K562 (cell line): ENCODE measurements around the gene SPI1. TPM values are rescaled to one million over a fixed set of nuclear protein-coding genes. Genes with fewer than 3 reads are reported as not detected.

Experiments
- ATF6 ChIP-seq: sonication (generic); formaldehyde crosslinking; IDR thresholded peaks from 2 replicates; pipeline ENCODE4 v1.4.0; 2020; ENCODE audit warnings: mild to moderate bottlenecking, missing genetic modification reagents
- GABPB1 ChIP-seq: sonication (generic); formaldehyde crosslinking; IDR thresholded peaks from 2 replicates; pipeline ENCODE4 v1.8.0; 2022; ENCODE audit warnings: mild to moderate bottlenecking, missing genetic modification reagents
- LARP7 ChIP-seq: fragments of 450-650 bp; IDR thresholded peaks from 2 replicates; pipeline ENCODE4 v1.6.1; 2016
- MLLT1 ChIP-seq, 2 experiments: fragments of 450-650 bp; IDR thresholded peaks; 2 replicates each; pipeline ENCODE4 v1.6.1; 2016
- RBM17 ChIP-seq: fragments of 200-400 bp; formaldehyde crosslinking; IDR thresholded peaks from 2 replicates; pipeline ENCODE4 v1.6.1; 2017; ENCODE audit warnings: low read depth, mild to moderate bottlenecking, low read length, borderline replicate concordance
- RFX7 ChIP-seq: fragments of 250-450 bp; sonication (Bioruptor Pico); IDR thresholded peaks from 2 replicates; pipeline ENCODE4 v1.5.1; 2021; ENCODE audit warnings: mild to moderate bottlenecking
- SLC30A9 ChIP-seq: fragments of 250-450 bp; sonication (Bioruptor Pico); IDR thresholded peaks from 2 replicates; pipeline ENCODE4 v1.8.0; 2022; ENCODE audit warnings: mild to moderate bottlenecking, moderate library complexity
- USF1 ChIP-seq: sonication (generic); formaldehyde crosslinking; IDR thresholded peaks from 2 replicates; pipeline ENCODE4 v1.9.0; 2022; ENCODE audit warnings: mild to moderate bottlenecking, missing genetic modification reagents
- ZBTB7A ChIP-seq: IDR thresholded peaks from 2 replicates; pipeline ENCODE4 v1.6.1; 2011; ENCODE audit warnings: low read depth, mild to moderate bottlenecking, low read length, moderate library complexity, borderline replicate concordance; ENCODE audit not compliant: control insufficient read depth
- ZNF717 ChIP-seq: fragments of 250-450 bp; sonication (Bioruptor Pico); IDR thresholded peaks from 2 replicates; pipeline ENCODE4 v1.5.0; 2021
- polyA plus RNA-seq, 8 experiments: library from polyadenylated mRNA; depleted of rRNA in 4 of 8; stranded (reverse) in 5 of 8; unstranded in 3 of 8; fragments of >200 nt; fragmentation: Nextera tagmentation in 2 of 8; fragmentation: Illumina TruSeq in 1 of 8; extraction: Ambion mirVana in 2 of 8; extraction: Trizol in 1 of 8; gene quantifications; 2 replicates each; pipeline versions ENCODE4 v1.2.1 to v1.2.3, GENCODE V29; 2011 to 2014; ENCODE audit warnings: inconsistent platforms in 1 of 8, missing spikeins in 1 of 8
- total RNA-seq, 7 experiments: library from RNA; depleted of rRNA in 6 of 7; stranded (reverse); fragments of >200 nt in 6 of 7; fragmentation: Illumina TruSeq in 2 of 7; extraction: Trizol in 2 of 7; gene quantifications; 2 replicates each; pipeline versions ENCODE4 v1.2.1 to v1.2.3, GENCODE V29; 2011 to 2021; ENCODE audit warnings: low replicate concordance in 1 of 7
- TF ChIP-seq, protein P1 (sequence below): fragments of 450-650 bp; IDR thresholded peaks from 2 replicates; pipeline ENCODE4 v1.6.1; 2016; ENCODE audit warnings: missing biosample characterization, missing genetic modification characterization
- TF ChIP-seq, protein P2 (sequence below): sonication (generic); formaldehyde crosslinking; IDR thresholded peaks from 2 replicates; pipeline ENCODE4 v1.8.0; 2022; ENCODE audit warnings: mild to moderate bottlenecking, low read depth, missing genetic modification reagents

The SPI1 gene
- total and polyA plus RNA-seq, 9 of the 15 experiments (the other 6 are each of a cell fraction or from before 2014, with no cell fraction given): 0.10 to 33.7 (median 10.3) TPM

DNA sequence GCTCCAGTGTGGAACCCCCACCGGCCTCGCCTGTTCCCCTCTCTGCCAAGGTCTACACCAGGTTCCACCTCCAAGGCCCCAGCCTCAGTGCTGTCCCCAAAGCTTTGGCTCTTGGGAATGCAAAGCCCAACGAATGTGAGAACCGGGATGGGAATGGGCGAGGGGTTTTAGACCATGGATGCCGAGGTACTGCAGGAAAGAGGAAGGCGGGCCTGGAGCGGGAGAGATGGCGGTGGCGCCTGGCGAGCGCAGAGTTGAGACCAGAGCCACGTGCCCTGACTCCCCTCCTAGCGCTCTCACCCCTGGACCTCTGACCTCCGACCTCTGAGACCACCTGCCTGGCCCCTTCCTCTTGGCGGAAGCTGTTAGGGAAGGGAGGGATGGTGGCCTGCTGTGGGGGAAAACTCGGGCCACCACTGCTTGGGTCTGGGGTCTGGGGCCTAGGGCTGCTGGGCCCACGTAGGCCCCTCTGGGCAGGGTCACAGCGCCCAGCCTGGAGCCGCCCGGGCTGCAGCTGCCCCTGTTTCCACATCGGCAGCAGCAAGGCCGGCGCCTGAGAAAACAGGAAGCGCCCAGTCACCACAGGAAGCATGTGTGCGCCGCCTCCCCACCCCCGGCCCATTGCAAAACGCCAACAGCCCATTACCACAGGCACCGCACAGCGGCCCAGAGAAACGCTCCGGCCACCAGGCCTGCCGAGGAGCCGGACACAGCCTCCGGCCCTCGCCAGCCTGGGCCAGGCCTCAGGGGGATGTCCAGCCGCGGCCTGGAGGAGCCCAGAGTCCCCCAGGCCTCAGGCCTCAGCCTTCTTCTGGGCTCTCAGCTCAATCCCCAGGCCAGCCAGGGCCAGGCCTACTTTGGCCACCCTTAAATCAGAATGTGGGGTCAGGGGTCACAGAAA lies 16.2 kb upstream of the SPI1 start (continued):
- TF ChIP-seq ZBTB7A: peak; percentile 85
- TF ChIP-seq, protein P1, sequence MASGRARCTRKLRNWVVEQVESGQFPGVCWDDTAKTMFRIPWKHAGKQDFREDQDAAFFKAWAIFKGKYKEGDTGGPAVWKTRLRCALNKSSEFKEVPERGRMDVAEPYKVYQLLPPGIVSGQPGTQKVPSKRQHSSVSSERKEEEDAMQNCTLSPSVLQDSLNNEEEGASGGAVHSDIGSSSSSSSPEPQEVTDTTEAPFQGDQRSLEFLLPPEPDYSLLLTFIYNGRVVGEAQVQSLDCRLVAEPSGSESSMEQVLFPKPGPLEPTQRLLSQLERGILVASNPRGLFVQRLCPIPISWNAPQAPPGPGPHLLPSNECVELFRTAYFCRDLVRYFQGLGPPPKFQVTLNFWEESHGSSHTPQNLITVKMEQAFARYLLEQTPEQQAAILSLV: peak; percentile 19; the same call in 1 of the 2 replicates
- TF ChIP-seq USF1 (CRISPR knock-in tag): no peak
- TF ChIP-seq RFX7: no peak
- TF ChIP-seq RBM17: no peak
- TF ChIP-seq MLLT1 (IDR thresholded peaks at IDR 0.05): 0 out of 4 replicates have a peak, but pooled peaks of 1 of the 2 experiments have one; percentile 45
- no peak for TF ChIP-seq LARP7
- TF ChIP-seq ATF6 (CRISPR knock-in tag): no peak
- peak; percentile 74 for TF ChIP-seq GABPB1
- TF ChIP-seq, protein P2, sequence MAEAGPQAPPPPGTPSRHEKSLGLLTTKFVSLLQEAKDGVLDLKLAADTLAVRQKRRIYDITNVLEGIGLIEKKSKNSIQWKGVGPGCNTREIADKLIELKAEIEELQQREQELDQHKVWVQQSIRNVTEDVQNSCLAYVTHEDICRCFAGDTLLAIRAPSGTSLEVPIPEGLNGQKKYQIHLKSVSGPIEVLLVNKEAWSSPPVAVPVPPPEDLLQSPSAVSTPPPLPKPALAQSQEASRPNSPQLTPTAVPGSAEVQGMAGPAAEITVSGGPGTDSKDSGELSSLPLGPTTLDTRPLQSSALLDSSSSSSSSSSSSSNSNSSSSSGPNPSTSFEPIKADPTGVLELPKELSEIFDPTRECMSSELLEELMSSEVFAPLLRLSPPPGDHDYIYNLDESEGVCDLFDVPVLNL: no peak
- no peak for TF ChIP-seq SLC30A9 (CRISPR knock-in tag)
- TF ChIP-seq ZNF717 (CRISPR knock-in tag): no peak
